Activated CD8-positive, alpha-beta memory T cell treated with anti-CD3 and anti-CD28 coated beads, Interleukin-2, amount 50 U/mL, for 1 hour (primary cell): Measurements from ENCODE around the gene GPR158.

Source experiments
- DNase-seq: peaks from one replicate; pipeline ENCODE4 v3.0.0-alpha.2; 2020; ENCODE audit errors: extremely low read depth

The GPR158 gene

GRCh38 chr10:25578061-25578460, 403.3 kb downstream of the GPR158 start:
- DNase-seq, result no peak

- no peak for DNase-seq
These were observed 408.2 kb downstream of the GPR158 start for GRCh38 chr10:25582961-25583360.

DNA sequence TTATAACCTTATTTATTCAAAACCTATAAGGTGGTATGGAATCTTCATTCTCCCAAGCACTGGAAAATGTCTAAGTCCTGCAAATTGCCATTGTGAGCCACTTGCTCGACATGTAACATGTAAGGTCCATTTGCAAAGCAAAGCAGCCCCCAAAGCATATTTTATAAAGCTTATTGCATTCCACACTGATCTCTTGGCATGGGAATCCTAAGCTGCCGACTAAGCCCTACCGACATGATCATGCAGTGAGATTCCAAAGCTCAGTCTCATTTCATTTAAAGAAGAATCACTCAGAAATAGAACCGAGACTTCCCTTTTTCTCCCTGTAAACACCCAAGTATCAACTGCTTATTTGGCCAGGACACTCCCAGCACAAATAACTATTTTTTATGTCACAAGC, 425.9 kb downstream of the GPR158 start:
- DNase-seq, result no peak

- no peak for DNase-seq
These were observed 429.8 kb downstream of the GPR158 start for GRCh38 chr10:25604591-25604990.

- no peak for DNase-seq
These were observed 439.9 kb downstream of the GPR158 start for GRCh38 chr10:25614652-25615051.

GRCh38 chr10:25615926-25616325, 441.1 kb downstream of the GPR158 start:
- DNase-seq, result no peak

DNA sequence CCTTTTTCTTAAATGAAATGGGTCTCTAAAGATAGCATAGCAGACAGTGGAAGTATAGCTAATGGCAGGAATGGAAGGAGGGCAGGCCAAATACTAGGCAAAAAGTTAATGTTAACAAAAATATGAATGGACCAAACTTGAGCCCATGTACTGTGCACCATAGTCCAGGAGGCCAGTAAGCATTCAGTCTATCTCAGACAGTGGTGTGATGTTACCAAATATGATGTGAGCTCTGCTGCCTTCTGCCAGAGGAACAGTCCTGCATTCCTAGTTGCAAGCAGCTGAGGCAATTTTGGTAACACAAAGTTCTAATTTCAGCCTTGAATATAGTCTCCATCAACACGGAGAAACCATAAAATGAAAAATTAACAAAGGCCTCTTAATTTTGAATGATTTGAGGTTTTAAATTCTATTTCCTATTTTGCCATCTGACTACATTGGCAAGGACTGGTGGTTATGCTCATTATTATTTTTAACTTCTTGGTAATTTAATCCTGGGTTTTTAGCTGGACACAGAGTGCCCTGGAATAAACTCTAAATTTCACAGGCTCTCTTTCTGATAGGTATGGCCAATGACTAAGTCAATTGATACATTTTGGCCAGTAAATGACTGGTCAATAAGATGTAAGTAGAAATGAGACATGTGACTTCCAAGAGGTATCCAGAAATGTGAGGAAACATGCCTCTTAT, 442.2 kb downstream of the GPR158 start:
- no peak for DNase-seq

DNA sequence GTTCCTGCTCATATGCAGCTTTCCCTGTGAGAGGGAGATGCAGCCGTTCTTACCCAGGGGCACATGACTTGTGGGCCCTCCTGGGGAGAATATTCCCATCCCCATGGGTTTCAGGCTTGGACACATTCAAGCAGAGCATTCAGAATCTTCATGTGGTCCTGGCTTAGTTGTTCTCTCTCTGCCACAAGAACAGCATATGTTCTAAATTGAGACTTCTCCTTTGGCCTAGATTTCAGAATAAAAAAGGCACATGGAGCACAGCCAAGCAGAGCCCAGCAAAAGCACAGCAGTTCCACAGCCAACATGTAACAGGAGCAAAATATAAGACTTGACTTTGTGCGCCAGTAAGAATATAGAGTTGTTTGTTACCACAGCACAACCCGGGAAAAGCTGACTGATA, 452.8 kb downstream of the GPR158 start:
- no peak for DNase-seq

GRCh38 chr10:25629333-25629732, 454.5 kb downstream of the GPR158 start:
- no peak for DNase-seq

DNA sequence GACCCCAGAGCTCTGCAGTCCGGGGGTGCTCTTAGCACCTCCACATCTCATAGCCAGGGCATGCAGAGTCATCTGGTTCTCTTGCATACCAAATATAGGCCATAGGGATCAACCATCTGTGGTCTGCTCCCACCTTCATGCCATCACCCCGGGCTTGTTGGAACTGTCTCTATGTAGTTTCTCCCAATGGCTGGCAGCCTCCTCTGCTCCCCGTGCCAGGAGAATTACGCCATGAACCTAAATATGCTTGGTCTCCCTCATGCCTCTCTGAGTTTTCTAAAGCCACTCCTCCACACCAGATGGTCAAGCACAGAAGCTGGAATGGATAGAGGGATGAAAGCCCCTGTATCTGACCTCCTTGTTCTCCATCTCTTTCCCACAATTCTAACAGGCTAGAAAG, 456.7 kb downstream of the GPR158 start:
- no peak for DNase-seq

DNA sequence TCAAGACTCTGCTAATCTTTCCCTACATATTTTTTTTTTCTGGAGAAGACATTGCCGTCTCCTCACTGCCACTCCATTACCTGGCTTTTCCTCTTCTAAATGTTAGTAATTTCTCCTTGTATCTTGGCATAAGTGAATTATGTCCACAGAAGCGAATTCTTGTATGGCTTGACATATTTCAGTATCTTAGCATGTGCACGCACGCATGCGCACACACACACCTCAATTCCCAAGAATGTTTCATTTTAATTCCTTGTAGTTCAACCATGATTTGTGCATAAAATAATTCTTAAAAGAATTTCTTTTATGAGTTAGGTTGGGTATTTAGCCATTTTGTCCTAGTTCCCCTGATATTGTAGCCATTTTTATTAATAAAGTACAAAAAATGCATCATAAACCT, 458.0 kb downstream of the GPR158 start:
- no peak for DNase-seq

DNA sequence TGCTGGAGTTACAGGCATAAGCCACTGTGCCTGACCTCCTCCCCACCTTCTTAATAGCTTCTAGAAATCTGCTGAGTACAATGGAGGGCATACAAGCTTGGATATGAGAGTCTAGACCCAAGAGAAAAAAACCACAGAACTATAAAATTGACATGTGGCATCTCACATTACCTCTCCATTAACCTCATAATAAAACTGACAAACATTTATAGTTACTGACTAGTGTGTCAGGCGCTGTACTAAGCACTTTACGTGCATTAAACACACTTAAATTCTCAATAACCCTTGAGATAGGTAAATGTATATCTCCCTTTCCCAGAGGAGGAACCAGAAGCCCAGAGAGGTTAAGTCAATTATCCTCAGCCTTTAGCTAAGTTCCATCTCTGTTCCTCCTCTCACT, 458.7 kb downstream of the GPR158 start:
- DNase-seq, result no peak

- no peak for DNase-seq
These were observed 464.8 kb downstream of the GPR158 start for GRCh38 chr10:25639646-25640045.

DNA sequence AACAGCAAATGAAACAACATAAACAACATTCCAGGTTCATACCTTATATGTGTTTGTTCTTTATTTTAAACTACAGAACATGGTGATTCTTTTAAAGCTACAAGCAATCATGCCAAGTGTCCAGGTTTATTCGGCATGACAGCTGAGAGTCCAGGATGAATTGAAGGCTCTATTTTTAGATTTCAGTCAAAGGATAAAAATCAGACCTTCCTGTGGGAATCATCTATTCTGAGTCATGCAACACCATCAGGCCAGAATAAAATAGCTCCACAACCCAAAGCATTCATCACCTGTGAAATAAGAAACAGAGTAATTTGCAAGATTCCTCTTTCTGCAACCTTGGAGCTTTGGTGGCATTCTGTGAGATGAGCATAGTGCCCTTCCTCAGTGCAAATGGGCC, 466.8 kb downstream of the GPR158 start:
- DNase-seq, result no peak

GRCh38 chr10:25642721-25643120, 467.9 kb downstream of the GPR158 start:
- DNase-seq, result no peak

GRCh38 chr10:25646371-25646770, 471.6 kb downstream of the GPR158 start:
- no peak for DNase-seq

- DNase-seq, result no peak
These were observed 476.7 kb downstream of the GPR158 start for GRCh38 chr10:25651534-25651933.
